ENCODE measurements around the gene RBMS2.

Gene RBMS2

GRCh38 chr12:56634837-56635791 is 113.5 kb downstream of the RBMS2 start:
- H3K36me3 ChIP-seq = peaks cover 30% of the 10 kb centered on the region
- peak overlapping the region; percentile 80 for H3K4me3 ChIP-seq (ENCODE audit: low read depth, low read length)
- peak; percentile 93 for DNase-seq
- H3K27ac ChIP-seq = peak overlapping the region; percentile 97
- TF ChIP-seq CTCF (IDR thresholded peaks at IDR 0.05; ENCODE audit: low read depth, low read length) = peak; percentile 81
- no peaks in the 10 kb centered on the region for H3K27me3 ChIP-seq (ENCODE audit: insufficient read depth, low read depth, severe bottlenecking)
- H3K9me3 ChIP-seq (ENCODE audit: severe bottlenecking) = no peaks in the 10 kb centered on the region

GRCh38 chr12:56635806-56636674 is 114.4 kb downstream of the RBMS2 start:
- peak; percentile 90 for DNase-seq
- no peak for TF ChIP-seq CTCF (IDR thresholded peaks at IDR 0.05; ENCODE audit: low read depth, low read length)
- peak overlapping the region; percentile 97 for H3K27ac ChIP-seq

GRCh38 chr12:56636675-56637540 is 115.3 kb downstream of the RBMS2 start:
- Histone ChIP-seq H3K4me3 (ENCODE audit: low read depth, low read length) (peak overlapping the region; percentile 80), H3K9me3 (ENCODE audit: severe bottlenecking) (no peaks in the 10 kb centered on the region), H3K36me3 (peaks cover 46% of the 10 kb centered on the region), H3K27ac (peak overlapping the region; percentile 97), H3K27me3 (ENCODE audit: insufficient read depth, low read depth, severe bottlenecking) (no peaks in the 10 kb centered on the region)
- peak; percentile 99 for DNase-seq
- TF ChIP-seq CTCF (IDR thresholded peaks at IDR 0.05; ENCODE audit: low read depth, low read length) = peak; percentile 81

More at GRCh38 chr12:56635806-56636674, 114.4 kb downstream of the RBMS2 start:
- Histone ChIP-seq H3K27me3 (ENCODE audit: insufficient read depth, low read depth, severe bottlenecking) (no peaks in the 10 kb centered on the region), H3K9me3 (ENCODE audit: severe bottlenecking) (no peaks in the 10 kb centered on the region), H3K36me3 (peaks cover 39% of the 10 kb centered on the region), H3K4me3 (ENCODE audit: low read depth, low read length) (peak overlapping the region; percentile 80)

GRCh38 chr12:56637621-56638020 is 116.0 kb downstream of the RBMS2 start:
- no peaks in the 10 kb centered on the region for H3K9me3 ChIP-seq (ENCODE audit: severe bottlenecking)
- no peak for TF ChIP-seq CTCF (IDR thresholded peaks at IDR 0.05; ENCODE audit: low read depth, low read length)
- peaks cover 53% of the 10 kb centered on the region for H3K36me3 ChIP-seq
- no peak for DNase-seq
- no peak overlapping the region for H3K4me3 ChIP-seq (ENCODE audit: low read depth, low read length)
- H3K27ac ChIP-seq = peak overlapping the region; percentile 50
- H3K27me3 ChIP-seq (ENCODE audit: insufficient read depth, low read depth, severe bottlenecking) = no peaks in the 10 kb centered on the region

GRCh38 chr12:56641219-56641618 is 119.6 kb downstream of the RBMS2 start:
- no peak for TF ChIP-seq CTCF (IDR thresholded peaks at IDR 0.05; ENCODE audit: low read depth, low read length)
- no peak for DNase-seq
- H3K27me3 ChIP-seq (ENCODE audit: insufficient read depth, low read depth, severe bottlenecking) = no peaks in the 10 kb centered on the region
- H3K4me3 ChIP-seq (ENCODE audit: low read depth, low read length) = no peak overlapping the region
- peaks cover 84% of the 10 kb centered on the region for H3K36me3 ChIP-seq
- H3K9me3 ChIP-seq (ENCODE audit: severe bottlenecking) = no peaks in the 10 kb centered on the region
- H3K27ac ChIP-seq = no peak overlapping the region

All from WERI-Rb-1 (cell line).